ENCODE data around the gene CCNA2. TPM values are rescaled to one million over a fixed set of nuclear protein-coding genes. Genes with fewer than 3 reads are reported as not detected.

The CCNA2 gene
- total RNA-seq, 4 donors from 2014 or later: 1.7 to 6.8 (median 2.6) TPM

DNA sequence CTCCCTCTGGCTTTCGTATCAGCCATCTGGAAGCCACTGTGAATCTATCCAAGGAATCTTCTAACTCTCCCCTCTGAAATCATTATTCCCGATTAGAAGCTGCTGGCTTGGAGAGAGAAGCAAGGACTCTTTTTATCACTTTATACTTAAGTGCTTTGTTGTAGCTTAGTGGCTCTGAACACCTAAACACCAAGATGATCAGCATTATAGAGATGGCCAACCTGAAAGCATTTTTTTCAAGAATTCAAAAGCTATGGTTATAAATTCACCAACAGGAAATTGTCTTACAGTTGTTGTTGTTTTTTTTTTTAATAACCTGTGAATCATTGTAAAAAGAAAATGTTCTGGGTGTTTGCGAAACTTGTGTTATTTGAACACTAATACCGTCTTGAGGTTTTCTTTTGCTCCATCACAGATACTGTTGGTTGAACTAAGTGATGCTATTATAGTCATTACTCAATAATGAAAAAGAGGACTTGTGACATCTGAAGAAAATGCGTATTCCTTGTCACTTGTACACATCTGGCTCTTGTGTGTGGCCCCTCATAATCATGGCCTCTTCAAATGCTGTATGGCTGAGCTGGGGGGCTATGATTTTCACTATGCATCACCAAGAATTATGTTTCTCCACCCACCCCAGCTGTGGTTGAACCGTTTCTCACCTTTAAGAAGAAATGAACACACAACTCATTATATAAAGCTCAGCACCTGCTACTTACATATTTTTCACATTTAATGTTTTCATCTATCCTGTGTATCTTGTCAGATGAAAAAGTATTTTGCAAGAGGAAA lies 46.9 kb downstream of the CCNA2 start:
- TF ChIP-seq, protein P1, sequence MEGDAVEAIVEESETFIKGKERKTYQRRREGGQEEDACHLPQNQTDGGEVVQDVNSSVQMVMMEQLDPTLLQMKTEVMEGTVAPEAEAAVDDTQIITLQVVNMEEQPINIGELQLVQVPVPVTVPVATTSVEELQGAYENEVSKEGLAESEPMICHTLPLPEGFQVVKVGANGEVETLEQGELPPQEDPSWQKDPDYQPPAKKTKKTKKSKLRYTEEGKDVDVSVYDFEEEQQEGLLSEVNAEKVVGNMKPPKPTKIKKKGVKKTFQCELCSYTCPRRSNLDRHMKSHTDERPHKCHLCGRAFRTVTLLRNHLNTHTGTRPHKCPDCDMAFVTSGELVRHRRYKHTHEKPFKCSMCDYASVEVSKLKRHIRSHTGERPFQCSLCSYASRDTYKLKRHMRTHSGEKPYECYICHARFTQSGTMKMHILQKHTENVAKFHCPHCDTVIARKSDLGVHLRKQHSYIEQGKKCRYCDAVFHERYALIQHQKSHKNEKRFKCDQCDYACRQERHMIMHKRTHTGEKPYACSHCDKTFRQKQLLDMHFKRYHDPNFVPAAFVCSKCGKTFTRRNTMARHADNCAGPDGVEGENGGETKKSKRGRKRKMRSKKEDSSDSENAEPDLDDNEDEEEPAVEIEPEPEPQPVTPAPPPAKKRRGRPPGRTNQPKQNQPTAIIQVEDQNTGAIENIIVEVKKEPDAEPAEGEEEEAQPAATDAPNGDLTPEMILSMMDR (IDR thresholded peaks at IDR 0.05; ENCODE audit: low read depth): no peak

DNA sequence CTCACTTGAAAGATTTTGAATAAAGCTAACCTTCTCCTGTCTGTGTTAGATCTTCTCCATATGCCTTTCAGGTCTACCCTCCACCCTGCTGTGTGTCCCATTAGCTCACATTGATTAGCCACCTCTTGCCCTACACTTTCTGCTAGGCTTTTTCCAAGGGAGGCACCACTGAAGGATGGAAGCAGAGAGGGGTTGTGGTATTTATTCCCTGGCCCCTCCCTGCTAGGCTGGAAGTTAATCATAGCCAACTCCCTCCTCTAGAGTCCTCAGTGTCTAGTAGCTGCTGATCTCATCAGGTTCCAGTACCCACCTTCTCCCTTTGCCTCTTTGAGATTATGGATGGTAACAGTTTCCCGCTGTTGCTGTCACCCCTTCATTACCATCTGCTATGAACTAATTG lies 49.8 kb downstream of the CCNA2 start:
- TF ChIP-seq, protein P1 (IDR thresholded peaks at IDR 0.05; ENCODE audit: low read depth): no peak

DNA sequence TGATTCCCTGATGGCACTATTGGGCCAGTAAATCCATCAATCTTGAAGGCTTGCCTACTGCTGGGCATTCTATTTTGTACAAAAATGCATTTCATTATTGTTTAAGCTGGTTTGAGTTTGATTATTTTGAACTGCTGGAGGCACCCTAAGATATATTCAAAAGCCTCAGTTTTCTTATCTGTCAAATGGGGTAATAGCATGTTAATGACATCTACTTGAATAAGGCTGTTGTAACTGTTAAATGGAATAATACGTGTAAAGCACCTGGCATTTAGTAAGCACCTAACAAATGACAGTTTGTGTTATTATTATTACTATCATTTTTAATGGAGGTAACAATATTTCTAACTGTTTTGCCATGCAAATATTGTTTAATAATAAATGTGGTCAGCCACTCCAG lies 51.8 kb downstream of the CCNA2 start:
- TF ChIP-seq, protein P1 (IDR thresholded peaks at IDR 0.05; ENCODE audit: low read depth): no peak

DNA sequence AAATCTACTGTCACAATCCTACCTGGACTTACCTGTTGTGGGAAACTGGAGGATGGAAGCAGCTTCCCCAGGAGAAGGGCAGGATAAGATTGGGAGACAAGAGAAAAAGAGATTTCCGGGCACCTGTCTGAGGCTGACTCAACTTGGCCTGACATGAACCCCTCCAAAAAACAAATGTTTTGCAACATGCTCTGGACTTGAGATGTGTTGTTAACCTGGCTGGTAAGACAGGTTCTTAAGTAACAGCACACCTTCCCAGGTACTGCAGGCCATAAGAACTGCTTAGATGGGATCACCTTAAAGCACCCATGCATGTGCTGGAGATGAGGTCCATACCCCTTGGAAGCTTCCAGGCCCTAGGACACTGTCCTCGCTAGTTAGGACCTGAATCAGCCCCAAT lies 54.3 kb downstream of the CCNA2 start:
- TF ChIP-seq, protein P1 (IDR thresholded peaks at IDR 0.05; ENCODE audit: low read depth): no peak

DNA sequence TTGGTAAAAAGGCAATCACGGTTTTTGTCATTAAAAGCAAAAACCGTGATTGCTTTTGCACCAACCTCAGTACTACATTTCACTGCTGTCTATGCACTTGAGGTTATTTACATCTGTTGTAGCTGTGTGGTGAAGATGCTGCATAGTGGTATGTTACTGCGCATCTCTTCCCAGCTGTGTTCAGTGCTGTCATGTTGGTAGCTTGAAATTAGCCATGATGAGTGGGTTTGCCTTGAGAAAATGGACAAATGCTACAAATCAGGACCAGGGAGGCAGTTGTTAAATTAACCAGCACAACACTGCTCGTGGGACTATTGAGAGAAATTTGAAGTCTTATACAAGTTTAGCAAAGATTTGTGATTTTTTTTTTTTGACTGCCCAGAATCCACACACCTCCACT lies 56.5 kb downstream of the CCNA2 start:
- TF ChIP-seq, protein P1 (IDR thresholded peaks at IDR 0.05; ENCODE audit: low read depth): no peak

Other genes starting within 250 kb of the CCNA2 start
- gene ANXA5, start 126.9 kb downstream of the CCNA2 start, total RNA-seq: 100 to 1,000 TPM; 448 to 793 (median 575) TPM
- gene SMIM43, start 58.7 kb downstream of the CCNA2 start, total RNA-seq: 1 to 10 TPM in 1 of 4 donors, not detected in 3; 1.3 TPM
- 10 to 100 TPM; 21.2 to 34.1 (median 28.3) TPM for gene EXOSC9, start 22.6 kb downstream of the CCNA2 start, total RNA-seq
- gene BBS7, start 46.6 kb upstream of the CCNA2 start, total RNA-seq: 10 to 100 TPM in 3 of 4 donors, 1 to 10 TPM in 1; 8.1 to 19.0 (median 11.9) TPM
- gene TRPC3, start 128.2 kb upstream of the CCNA2 start, total RNA-seq: 1 to 10 TPM in 2 of 4 donors, under 1 TPM in 2; 0.22 to 1.5 (median 0.83) TPM

Data from subcutaneous adipose tissue (tissue), 4 donors.